DND-41 (cell line): ENCODE measurements around the gene TUFM.

Source experiments
- EZH2 ChIP-seq: IDR thresholded peaks from 3 replicates; pipeline ENCODE4 v1.6.1; 2012; ENCODE audit warnings: borderline replicate concordance, low read depth, mild to moderate bottlenecking, moderate library complexity, low read length, inconsistent platforms; ENCODE audit not compliant: severe bottlenecking
- TF ChIP-seq, protein P1 (sequence below): IDR thresholded peaks from 2 replicates; pipeline ENCODE4 v1.5.1; 2012; ENCODE audit warnings: borderline replicate concordance, low read length, moderate library complexity, mild to moderate bottlenecking; ENCODE audit not compliant: poor library complexity, severe bottlenecking; ENCODE audit errors: extremely low read depth

DNA sequence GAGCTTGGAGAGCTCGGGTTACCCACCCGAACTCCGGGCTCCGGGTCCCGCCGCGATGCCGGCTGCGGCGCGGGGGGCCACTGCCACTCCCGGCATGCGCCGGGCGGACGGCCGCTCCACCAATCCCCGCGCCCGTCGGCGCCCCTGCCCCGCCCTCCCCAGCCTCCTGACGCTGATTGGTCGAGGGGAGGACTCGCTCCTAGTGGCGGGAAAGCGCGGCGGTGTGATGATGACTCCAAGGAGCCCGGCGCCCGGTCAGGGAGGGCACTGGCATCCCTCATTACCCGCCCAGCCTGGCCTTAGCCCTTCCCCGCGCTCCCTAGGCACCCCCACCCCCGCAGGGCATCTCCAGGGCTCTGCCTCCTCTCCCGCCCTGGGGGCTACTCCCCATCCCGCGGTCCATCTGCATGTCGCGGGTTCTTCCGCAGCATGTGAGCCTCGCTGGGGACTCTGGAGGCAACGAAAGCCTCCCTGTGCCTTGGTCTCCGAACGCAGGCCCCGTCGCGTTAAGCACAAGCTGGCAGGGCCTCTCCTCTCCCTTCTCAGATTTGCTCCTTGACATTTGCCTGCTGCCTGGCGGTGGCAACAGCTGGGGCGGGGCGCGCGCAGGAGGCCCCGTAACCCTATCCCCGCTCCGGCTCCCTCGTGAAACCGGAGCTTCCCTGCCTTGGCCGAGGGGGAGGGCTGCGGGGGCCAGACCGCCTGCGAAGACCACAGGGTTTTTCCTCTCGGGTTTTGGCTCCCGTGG is 33.9 kb upstream of the TUFM start:
- TF ChIP-seq, protein P1, sequence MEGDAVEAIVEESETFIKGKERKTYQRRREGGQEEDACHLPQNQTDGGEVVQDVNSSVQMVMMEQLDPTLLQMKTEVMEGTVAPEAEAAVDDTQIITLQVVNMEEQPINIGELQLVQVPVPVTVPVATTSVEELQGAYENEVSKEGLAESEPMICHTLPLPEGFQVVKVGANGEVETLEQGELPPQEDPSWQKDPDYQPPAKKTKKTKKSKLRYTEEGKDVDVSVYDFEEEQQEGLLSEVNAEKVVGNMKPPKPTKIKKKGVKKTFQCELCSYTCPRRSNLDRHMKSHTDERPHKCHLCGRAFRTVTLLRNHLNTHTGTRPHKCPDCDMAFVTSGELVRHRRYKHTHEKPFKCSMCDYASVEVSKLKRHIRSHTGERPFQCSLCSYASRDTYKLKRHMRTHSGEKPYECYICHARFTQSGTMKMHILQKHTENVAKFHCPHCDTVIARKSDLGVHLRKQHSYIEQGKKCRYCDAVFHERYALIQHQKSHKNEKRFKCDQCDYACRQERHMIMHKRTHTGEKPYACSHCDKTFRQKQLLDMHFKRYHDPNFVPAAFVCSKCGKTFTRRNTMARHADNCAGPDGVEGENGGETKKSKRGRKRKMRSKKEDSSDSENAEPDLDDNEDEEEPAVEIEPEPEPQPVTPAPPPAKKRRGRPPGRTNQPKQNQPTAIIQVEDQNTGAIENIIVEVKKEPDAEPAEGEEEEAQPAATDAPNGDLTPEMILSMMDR, result no peak
- no peak for TF ChIP-seq EZH2
